Measurements from ENCODE around the gene DPP6.

- no peak for TF ChIP-seq CTCF (conservative IDR thresholded peaks at IDR 0.05; ENCODE audit: low read length)
- no peak for TF ChIP-seq EZH2phosphoT487 (IDR thresholded peaks at IDR 0.05; ENCODE audit: borderline replicate concordance)
Measured at GRCh38 chr7:154598864-154599263, 546.7 kb downstream of the DPP6 start.

Data from Loucy (cell line).